ENCODE measurements around the gene ABCE1.

GRCh38 chr4:145048817-145049216 is 49.3 kb upstream of the ABCE1 start:
- TF ChIP-seq CTCF (conservative IDR thresholded peaks at IDR 0.05; ENCODE audit: low read depth in 2 of 2) (no peak), JUNB (IDR thresholded peaks at IDR 0.05; ENCODE audit: unreplicated experiment) (no peak), EZH2phosphoT487 (IDR thresholded peaks at IDR 0.05; ENCODE audit: unreplicated experiment) (no peak), POLR2AphosphoS5 (IDR thresholded peaks at IDR 0.05; ENCODE audit: low read depth) (no peak), REST (IDR thresholded peaks at IDR 0.05; ENCODE audit: unreplicated experiment) (no peak), EZH2 (IDR thresholded peaks at IDR 0.05; ENCODE audit: low read depth, unreplicated experiment) (no peak), CREB1 (CRISPR knock-in tag; IDR thresholded peaks at IDR 0.05; ENCODE audit: low read depth) (no peak), NANOG (IDR thresholded peaks at IDR 0.05; ENCODE audit: borderline replicate concordance) (no peak), ZNF114 (CRISPR knock-in tag; IDR thresholded peaks at IDR 0.05) (no peak), ETS1 (IDR thresholded peaks at IDR 0.05) (no peak), STAT1 (IDR thresholded peaks at IDR 0.05; ENCODE audit: unreplicated experiment) (no peak), ZNF331 (CRISPR knock-in tag; IDR thresholded peaks at IDR 0.05; ENCODE audit: low read depth) (no peak)
